PC-9 (cell line): Measurements from ENCODE around the gene IMMP2L.

ENCODE experiments used
- CTCF ChIP-seq: fragments of 200-600 bp; sonication (generic); conservative IDR thresholded peaks from 2 replicates; pipeline ENCODE4 v1.6.1; 2017; ENCODE audit warnings: mixed run types, antibody characterized with exemption, mild to moderate bottlenecking, moderate library complexity
- EZH2 ChIP-seq: fragments of 200-600 bp; sonication (generic); IDR thresholded peaks from 2 replicates; pipeline ENCODE4 v1.8.0; 2017; ENCODE audit warnings: antibody characterized with exemption, low read depth

- TF ChIP-seq CTCF = no peak
- TF ChIP-seq EZH2 = no peak
Observed at GRCh38 chr7:111312966-111313365, 249.3 kb downstream of the IMMP2L start.
